Lower leg skin (tissue), 4 donors: ENCODE measurements around the gene FAM107B. TPM values are rescaled to one million over a fixed set of nuclear protein-coding genes. Genes with fewer than 3 reads are reported as not detected.

ENCODE experiments used
- DNase-seq, 2 donors: peaks; one replicate each; pipeline ENCODE4 v3.0.0-alpha.2; 2019; ENCODE audit warnings: low spot score in 2 of 2
- H3K4me3 ChIP-seq: fragments of 200-600 bp; sonication (generic); 2 replicates; pipeline ENCODE4 v1.5.1; 2017; ENCODE audit warnings: mild to moderate bottlenecking, low read depth; ENCODE audit not compliant: poor library complexity, severe bottlenecking
- POLR2A ChIP-seq, 2 donors: fragments of 450-650 bp; IDR thresholded peaks; one replicate each; pipeline ENCODE4 v1.6.1; 2016 to 2017; ENCODE audit warnings: antibody characterized with exemption in 2 of 2, mild to moderate bottlenecking in 1 of 2, moderate library complexity in 1 of 2
- WGBS, 2 donors: methylation state at CpG; one replicate each; pipeline ENCODE4 v1.1.5; 2018; 5-methylcytosine and 5-hydroxymethylcytosine counted together
- intact Hi-C: fragments of 100-400 bp; cut with DNase I; formaldehyde crosslinking; loops from one replicate; pipeline ENCODE4 v1.15.0; 2023; ENCODE audit warnings: low total_unique reads
- total RNA-seq, 4 donors: library from RNA; depleted of rRNA; stranded (reverse); fragments of >200 nt; gene quantifications; one replicate each; pipeline ENCODE4 v1.1.0, GENCODE V29; 2016
- TF ChIP-seq, protein P1 (sequence below), 3 donors: fragments of 450-650 bp; IDR thresholded peaks; one replicate each; pipeline ENCODE4 v1.5.1; 2016; ENCODE audit warnings: antibody characterized with exemption in 3 of 3, mild to moderate bottlenecking in 3 of 3, moderate library complexity in 2 of 3

Gene FAM107B
- total RNA-seq, 4 donors from 2014 or later = 28.3 to 52.7 (median 31.0) TPM

- intact Hi-C loops = no loop called here
- DNase-seq = peak in 1 of 2 donors; percentile 83
- 19 to 21% methylated on average over 16 of the region's 16 CpGs for WGBS, 2 donors
- no peak for TF ChIP-seq POLR2A (IDR thresholded peaks at IDR 0.05)
- TF ChIP-seq, protein P1, sequence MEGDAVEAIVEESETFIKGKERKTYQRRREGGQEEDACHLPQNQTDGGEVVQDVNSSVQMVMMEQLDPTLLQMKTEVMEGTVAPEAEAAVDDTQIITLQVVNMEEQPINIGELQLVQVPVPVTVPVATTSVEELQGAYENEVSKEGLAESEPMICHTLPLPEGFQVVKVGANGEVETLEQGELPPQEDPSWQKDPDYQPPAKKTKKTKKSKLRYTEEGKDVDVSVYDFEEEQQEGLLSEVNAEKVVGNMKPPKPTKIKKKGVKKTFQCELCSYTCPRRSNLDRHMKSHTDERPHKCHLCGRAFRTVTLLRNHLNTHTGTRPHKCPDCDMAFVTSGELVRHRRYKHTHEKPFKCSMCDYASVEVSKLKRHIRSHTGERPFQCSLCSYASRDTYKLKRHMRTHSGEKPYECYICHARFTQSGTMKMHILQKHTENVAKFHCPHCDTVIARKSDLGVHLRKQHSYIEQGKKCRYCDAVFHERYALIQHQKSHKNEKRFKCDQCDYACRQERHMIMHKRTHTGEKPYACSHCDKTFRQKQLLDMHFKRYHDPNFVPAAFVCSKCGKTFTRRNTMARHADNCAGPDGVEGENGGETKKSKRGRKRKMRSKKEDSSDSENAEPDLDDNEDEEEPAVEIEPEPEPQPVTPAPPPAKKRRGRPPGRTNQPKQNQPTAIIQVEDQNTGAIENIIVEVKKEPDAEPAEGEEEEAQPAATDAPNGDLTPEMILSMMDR (IDR thresholded peaks at IDR 0.05) = no peak
- H3K4me3 ChIP-seq = no peak overlapping the region
Observed at GRCh38 chr10:14601872-14602725, 172.6 kb downstream of the FAM107B start.

DNA sequence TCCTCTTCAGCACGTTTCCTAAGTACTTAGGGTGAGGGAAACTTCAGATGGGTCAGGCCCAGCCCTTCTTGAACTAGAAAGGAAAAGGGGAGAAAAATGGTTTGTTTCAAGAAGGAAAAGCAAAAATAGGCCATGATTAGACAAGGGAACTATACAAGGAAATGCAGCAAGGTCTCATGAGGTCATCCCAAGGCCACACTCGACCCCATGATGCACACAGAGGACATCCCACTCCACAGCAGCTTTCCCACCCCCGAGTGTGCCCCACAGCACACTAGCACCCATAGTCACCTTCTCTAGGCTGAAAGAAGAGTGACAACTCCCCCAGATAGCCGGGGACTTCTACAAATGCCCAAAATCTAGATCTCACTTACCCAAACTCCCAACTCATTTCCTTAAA is 173.4 kb downstream of the FAM107B start:
- WGBS, 2 donors = 68 to 78% methylated on average over 4 of the region's 4 CpGs
- TF ChIP-seq, protein P1 (IDR thresholded peaks at IDR 0.05) = no peak
- no peak for TF ChIP-seq POLR2A (IDR thresholded peaks at IDR 0.05)
- intact Hi-C loops = no loop called here
- no peak overlapping the region for H3K4me3 ChIP-seq
- no peak for DNase-seq

DNA sequence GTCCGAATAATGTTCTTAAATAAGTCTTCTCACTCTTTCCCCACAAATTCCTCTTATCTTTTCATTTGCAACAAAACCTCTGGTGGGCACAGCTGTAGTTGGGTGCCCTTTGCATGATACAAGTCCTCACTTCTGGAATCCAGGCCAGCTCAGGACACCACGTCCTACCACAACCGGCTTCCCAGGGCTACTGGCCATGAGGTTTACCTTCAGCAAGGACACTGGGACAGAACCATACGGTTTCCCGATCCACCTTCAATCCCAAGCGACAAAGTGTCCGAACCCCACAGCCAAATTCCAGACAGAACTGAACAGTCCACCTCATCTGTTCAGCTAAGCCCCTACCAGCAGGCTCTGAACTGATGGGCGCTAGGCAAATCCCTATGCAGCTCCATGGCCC is 174.6 kb downstream of the FAM107B start:
- H3K4me3 ChIP-seq = no peak overlapping the region
- 93 to 97% methylated on average over 8 of the region's 8 CpGs for WGBS, 2 donors
- intact Hi-C loops = no loop called here
- DNase-seq = no peak
- TF ChIP-seq, protein P1 (IDR thresholded peaks at IDR 0.05) = no peak
- no peak for TF ChIP-seq POLR2A (IDR thresholded peaks at IDR 0.05)

- no peak for DNase-seq
- intact Hi-C loops = no loop called here
- H3K4me3 ChIP-seq = no peak overlapping the region
- TF ChIP-seq, protein P1 (IDR thresholded peaks at IDR 0.05) = no peak
- TF ChIP-seq POLR2A (IDR thresholded peaks at IDR 0.05) = no peak
- WGBS, 2 donors = 81 to 88% methylated on average over 11 of the region's 11 CpGs
Observed at GRCh38 chr10:14598809-14599764, 175.6 kb downstream of the FAM107B start.

DNA sequence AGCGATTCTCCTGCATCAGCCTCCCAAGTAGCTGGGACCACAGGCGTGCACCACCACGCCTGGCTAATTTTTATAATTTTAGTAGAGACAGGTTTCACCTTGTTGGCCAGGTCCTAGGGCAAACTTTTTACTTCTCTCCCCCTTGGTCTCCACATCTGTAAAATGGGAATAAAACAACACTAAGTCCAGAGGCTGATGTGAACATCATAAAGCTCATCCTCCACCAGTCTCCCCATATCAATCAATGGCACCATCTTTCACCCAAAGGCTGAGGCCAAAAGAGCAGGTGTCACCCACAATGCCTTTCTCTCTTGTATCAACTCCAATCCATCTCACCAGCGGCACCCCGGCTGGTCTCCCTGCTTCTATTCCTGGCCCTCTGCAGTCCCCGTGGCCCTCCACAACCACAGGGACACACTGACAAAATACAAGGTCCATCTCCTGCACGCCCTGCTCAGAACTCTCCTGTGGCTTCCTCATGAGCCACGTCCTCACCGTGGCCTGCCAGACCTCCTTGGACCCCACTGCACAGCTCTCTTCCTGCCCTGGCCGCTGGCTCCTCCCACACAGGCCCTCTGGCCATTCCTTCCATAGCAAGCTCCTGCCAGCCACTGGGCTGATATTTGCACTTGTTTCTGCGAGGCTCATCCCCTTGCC is 179.0 kb downstream of the FAM107B start:
- intact Hi-C loops = no loop called here
- no peak for DNase-seq
- no peak for TF ChIP-seq POLR2A (IDR thresholded peaks at IDR 0.05)
- TF ChIP-seq, protein P1 (IDR thresholded peaks at IDR 0.05) = no peak
- WGBS, 2 donors = 92 to 97% methylated on average over 11 of the region's 11 CpGs
- H3K4me3 ChIP-seq = no peak overlapping the region
